Heart left ventricle (tissue), 13 donors: ENCODE data around the gene EPS8.

Experiments used
- CTCF ChIP-seq, 12 donors: fragments of 200-600 bp; sonication (generic) in 4 of 12; IDR thresholded peaks; one replicate each; pipeline versions ENCODE4 v1.5.0 to v1.8.0; 2018 to 2022; ENCODE audit warnings: antibody characterized with exemption in 12 of 12, mild to moderate bottlenecking in 5 of 12
- POLR2A ChIP-seq, 2 donors: fragments of 450-650 bp; IDR thresholded peaks; one replicate each; pipeline ENCODE4 v1.6.1; 2017; ENCODE audit warnings: antibody characterized with exemption in 2 of 2, mild to moderate bottlenecking in 2 of 2, moderate library complexity in 2 of 2
- donor health status: ischemic (EF 13 %, LVEDD 7.1; RV severe dilation, severe dysfunction).
- donor health status: DM: no; HTN: yes; CAD: no.
- donor health status: DM: no; HTN: no; CAD: no.
- donor health status: ischemic (EF 25% LVEDD 6.9; RV normal size, moderate dysfunction).
- donor health status: ischemic (EF 25% LVEDD 5.7; RV mildly dilated, moderate dysfunction).
- donor health status: ischemic (EF 35%, LVEDD 5.7; RV mildly dilated, moderate dysfunction).
- donor health status: nonischemic (EF 11% LVEDD 7.7; RV severe dilation, severe dysfunction).
- donor health status: DM: yes; HTN: yes; CAD: no.
- donor health status: PGD.
- donor health status: ischemic (EF 29% LVEDD 5.4; RV normal size, mild dysfunction).
- donor health status: nonischemic (EF 23%, LVEDD 6.1; RV moderate dilation, normal function).

- TF ChIP-seq POLR2A (IDR thresholded peaks at IDR 0.05) (no peak), CTCF (IDR thresholded peaks at IDR 0.05) (no peak)
Measured at GRCh38 chr12:15625075-15625474, 164.1 kb downstream of the EPS8 start.
